DOHH2 (cell line): ENCODE data around the gene PIP4K2A.

Experiments used
- EZH2phosphoT487 ChIP-seq: fragments of 200-600 bp; sonication (generic); IDR thresholded peaks from 2 replicates; pipeline ENCODE4 v1.6.1; 2017; ENCODE audit warnings: borderline replicate concordance, mild to moderate bottlenecking, antibody characterized with exemption, low read length, moderate library complexity, mixed read lengths
- TF ChIP-seq, protein P1 (sequence below): fragments of 200-600 bp; sonication (generic); IDR thresholded peaks from one replicate; pipeline ENCODE4 v1.5.1; 2014; ENCODE audit warnings: antibody characterized with exemption, mild to moderate bottlenecking, low read depth, low read length; ENCODE audit not compliant: poor library complexity, severe bottlenecking

DNA sequence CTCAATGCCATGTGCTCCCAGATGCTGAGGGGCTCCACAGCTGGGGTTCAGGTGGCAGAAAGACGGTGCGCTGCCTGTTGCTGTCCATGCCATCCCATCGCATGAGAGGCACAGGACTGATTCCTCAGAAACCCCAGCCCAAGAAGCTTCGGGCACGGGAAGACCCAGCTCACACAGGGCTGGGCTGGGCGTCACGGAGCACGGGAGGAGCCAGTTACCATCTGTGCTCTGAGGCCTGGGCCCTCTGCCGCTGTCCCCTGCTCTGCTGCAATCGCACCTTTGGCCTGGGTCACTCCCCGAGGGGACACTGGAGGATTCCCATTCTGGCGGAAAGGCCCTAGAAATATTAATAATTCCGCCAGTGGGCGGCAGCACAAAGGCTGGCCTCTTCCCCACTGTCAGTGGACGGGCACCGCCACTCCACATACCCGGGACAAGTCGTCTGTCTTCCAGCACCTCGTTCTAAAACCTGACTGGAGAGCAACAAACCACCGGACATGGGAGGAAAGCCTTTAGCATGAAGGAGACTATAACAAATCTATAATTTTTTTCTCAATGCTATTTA, 92.1 kb downstream of the PIP4K2A start:
- TF ChIP-seq, protein P1, sequence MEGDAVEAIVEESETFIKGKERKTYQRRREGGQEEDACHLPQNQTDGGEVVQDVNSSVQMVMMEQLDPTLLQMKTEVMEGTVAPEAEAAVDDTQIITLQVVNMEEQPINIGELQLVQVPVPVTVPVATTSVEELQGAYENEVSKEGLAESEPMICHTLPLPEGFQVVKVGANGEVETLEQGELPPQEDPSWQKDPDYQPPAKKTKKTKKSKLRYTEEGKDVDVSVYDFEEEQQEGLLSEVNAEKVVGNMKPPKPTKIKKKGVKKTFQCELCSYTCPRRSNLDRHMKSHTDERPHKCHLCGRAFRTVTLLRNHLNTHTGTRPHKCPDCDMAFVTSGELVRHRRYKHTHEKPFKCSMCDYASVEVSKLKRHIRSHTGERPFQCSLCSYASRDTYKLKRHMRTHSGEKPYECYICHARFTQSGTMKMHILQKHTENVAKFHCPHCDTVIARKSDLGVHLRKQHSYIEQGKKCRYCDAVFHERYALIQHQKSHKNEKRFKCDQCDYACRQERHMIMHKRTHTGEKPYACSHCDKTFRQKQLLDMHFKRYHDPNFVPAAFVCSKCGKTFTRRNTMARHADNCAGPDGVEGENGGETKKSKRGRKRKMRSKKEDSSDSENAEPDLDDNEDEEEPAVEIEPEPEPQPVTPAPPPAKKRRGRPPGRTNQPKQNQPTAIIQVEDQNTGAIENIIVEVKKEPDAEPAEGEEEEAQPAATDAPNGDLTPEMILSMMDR: peak; percentile 9
- no peak for TF ChIP-seq EZH2phosphoT487
